ENCODE results near the gene FAM83G. TPM values are rescaled to one million over a fixed set of nuclear protein-coding genes. Genes with fewer than 3 reads are reported as not detected.
"Not testable (repeated sequence)": the region's sequence is repeated elsewhere in the genome, so short reads cannot be mapped to it uniquely, and the experiment has no call there.

Gene FAM83G
- total and polyA plus RNA-seq, 8 donors, result 5.6 to 12.9 (median 9.4) TPM

DNA sequence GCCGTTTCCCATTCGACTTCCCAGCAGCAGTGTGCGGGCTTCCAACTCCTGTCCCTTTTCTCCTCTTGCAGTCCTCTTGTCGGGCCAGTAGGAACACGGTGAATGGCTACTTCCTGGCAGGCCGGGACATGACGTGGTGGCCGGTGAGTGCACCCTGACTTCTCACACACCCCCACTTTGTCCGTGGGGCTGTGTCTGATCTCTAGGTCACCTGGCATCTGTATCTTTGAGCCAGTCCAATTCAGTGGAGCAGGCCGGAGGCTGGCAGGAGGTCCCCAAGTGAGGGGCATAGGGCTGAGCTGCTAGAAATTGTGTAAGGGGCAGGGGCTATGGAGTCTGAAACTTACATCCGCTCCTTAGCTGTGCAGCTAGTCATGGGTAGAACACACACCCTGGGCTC lies 46.0 kb downstream of the FAM83G start:
- no peak for FAIRE-seq
- intact Hi-C loops (cut with DNase I), result no loop called here
- Histone ChIP-seq H3K9me3 (no peaks in the 10 kb centered on the region), H3K27me3 (no peaks in the 10 kb centered on the region), H3K4me1 (no peaks in the 10 kb centered on the region), H3K4me3 (no peak overlapping the region), H3K27ac (no peak overlapping the region), H3K36me3 (no peaks in the 10 kb centered on the region)
- no peak for ATAC-seq
- no peak for TF ChIP-seq CTCF (IDR thresholded peaks at IDR 0.05)
- DNase-seq, result no peak
- WGBS, 2 donors, result 82 to 83% methylated on average over 11 of the region's 11 CpGs

- FAIRE-seq (no peak), DNase-seq (no peak), ATAC-seq (no peak)
- no peaks in the 10 kb centered on the region for H3K4me1 ChIP-seq
- 76 to 85% methylated on average over 4 of the region's 4 CpGs for WGBS, 2 donors
- H3K36me3 ChIP-seq, result no peaks in the 10 kb centered on the region
- no peak overlapping the region for H3K27ac ChIP-seq
- intact Hi-C loops (cut with DNase I), result no loop called here
- no peak overlapping the region for H3K4me3 ChIP-seq
- H3K27me3 ChIP-seq, result no peaks in the 10 kb centered on the region
- H3K9me3 ChIP-seq, result no peaks in the 10 kb centered on the region
- TF ChIP-seq CTCF (IDR thresholded peaks at IDR 0.05), result no peak
Observed at GRCh38 chr17:18957831-18958230, 46.7 kb downstream of the FAM83G start.

GRCh38 chr17:18956581-18956980 lies 48.0 kb downstream of the FAM83G start:
- Histone ChIP-seq H3K27ac (no peak overlapping the region), H3K4me3 (no peak overlapping the region), H3K9me3 (no peaks in the 10 kb centered on the region), H3K27me3 (no peaks in the 10 kb centered on the region), H3K4me1 (no peaks in the 10 kb centered on the region), H3K36me3 (no peaks in the 10 kb centered on the region)
- FAIRE-seq (no peak), ATAC-seq (no peak), DNase-seq (no peak)
- 85% methylated on average over 3 of the region's 3 CpGs for WGBS, 2 donors
- intact Hi-C loops (cut with DNase I), result no loop called here
- no peak for TF ChIP-seq CTCF (IDR thresholded peaks at IDR 0.05)

DNA sequence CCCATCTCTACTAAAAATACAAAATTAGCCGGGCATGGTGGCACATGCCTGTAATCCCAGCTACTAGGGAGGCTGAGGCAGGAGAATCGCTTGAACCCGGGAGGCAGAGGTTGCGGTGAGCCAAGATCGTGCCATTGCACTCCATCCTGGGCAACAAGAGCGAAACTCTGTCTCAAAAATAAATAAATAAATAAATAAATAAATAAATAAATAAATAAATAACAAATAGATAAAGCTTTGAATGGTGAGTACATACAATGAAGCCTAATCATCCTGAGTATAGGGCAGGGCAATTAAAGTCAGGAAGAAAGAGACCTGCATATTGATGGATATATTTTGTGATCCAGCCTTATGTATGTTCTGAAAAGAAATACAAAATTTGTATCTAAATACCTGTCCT lies 48.5 kb downstream of the FAM83G start:
- H3K27me3 ChIP-seq; DNase-seq; H3K36me3 ChIP-seq; intact Hi-C loops (cut with DNase I); H3K9me3 ChIP-seq; H3K4me3 ChIP-seq; H3K27ac ChIP-seq; FAIRE-seq; H3K4me1 ChIP-seq; ATAC-seq: not testable (repeated sequence)
- WGBS, 2 donors, result 89 to 92% methylated on average over 6 of the region's 6 CpGs

DNA sequence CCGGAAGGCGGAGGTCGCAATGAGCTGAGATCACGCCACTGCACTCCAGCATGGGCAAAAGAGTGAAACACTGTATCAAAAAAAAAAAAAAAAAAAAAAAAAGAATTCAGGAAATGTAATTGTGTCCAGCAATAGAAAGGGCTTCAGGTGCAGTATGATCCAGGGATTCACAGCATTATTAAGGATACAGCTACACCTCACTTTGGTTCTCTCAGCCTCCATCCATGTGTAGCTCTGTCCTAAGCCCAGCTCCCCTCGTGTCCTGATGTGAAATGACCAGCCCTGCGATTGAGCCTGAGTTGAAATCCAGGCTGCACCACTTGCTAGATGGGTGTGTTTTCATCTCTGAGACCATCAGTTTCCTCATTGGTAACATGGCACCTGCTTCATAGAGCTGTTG lies 49.6 kb downstream of the FAM83G start:
- TF ChIP-seq CTCF (IDR thresholded peaks at IDR 0.05), result no peak
- ATAC-seq (no peak), DNase-seq (no peak), FAIRE-seq (no peak)
- WGBS, 2 donors, result 90 to 98% methylated on average over 6 of the region's 6 CpGs
- H3K27ac ChIP-seq, result no peak overlapping the region
- peaks cover 2 to 5% (median 3%) of the 10 kb centered on the region in 3 donors for H3K4me1 ChIP-seq
- H3K9me3 ChIP-seq, result no peaks in the 10 kb centered on the region
- no peaks in the 10 kb centered on the region for H3K36me3 ChIP-seq
- no peak overlapping the region for H3K4me3 ChIP-seq
- intact Hi-C loops (cut with DNase I), result no loop called here
- no peaks in the 10 kb centered on the region for H3K27me3 ChIP-seq

- 88 to 90% methylated on average over 3 of the region's 3 CpGs for WGBS, 2 donors
- TF ChIP-seq CTCF (IDR thresholded peaks at IDR 0.05), result no peak
- Histone ChIP-seq H3K9me3 (no peaks in the 10 kb centered on the region), H3K4me1 (peaks cover 2 to 5% (median 3%) of the 10 kb centered on the region in 3 donors), H3K27ac (no peak overlapping the region), H3K27me3 (no peaks in the 10 kb centered on the region), H3K4me3 (no peak overlapping the region), H3K36me3 (no peaks in the 10 kb centered on the region)
- DNase-seq (no peak), FAIRE-seq (no peak), ATAC-seq (no peak)
- intact Hi-C loops (cut with DNase I), result no loop called here
Observed at GRCh38 chr17:18954321-18954720, 50.2 kb downstream of the FAM83G start.

Data from pancreas (tissue), 10 donors.